ENCODE results near the gene SENP6. TPM values are rescaled to one million over a fixed set of nuclear protein-coding genes. Genes with fewer than 3 reads are reported as not detected.

Gene SENP6
- total and polyA plus RNA-seq, 7 experiments from 2014 or later: 51.7 to 132 (median 106) TPM

GRCh38 chr6:75620381-75621304 is 19.0 kb downstream of the SENP6 start:
- H3K36me3 ChIP-seq (ENCODE audit: control insufficient read depth in 2 of 3, insufficient read depth in 3 of 3, low read length in 3 of 3): peaks cover 0 to 19% (median 3%) of the 10 kb centered on the region in 3 experiments
- no peak for DNase-seq
- no peak overlapping the region for H3K4me3 ChIP-seq (ENCODE audit: low read length)
- Mint-ChIP-seq H3K36me3 (peaks cover 0 to 25% (median 19%) of the 10 kb centered on the region in 5 donors), H3K27ac (peak overlapping the region in 8 of 9 donors; percentile 16 to 81 (median 75)), H3K9me3 (no peaks in the 10 kb centered on the region), H3K4me3 (peak overlapping the region in 4 of 10 donors; percentile 38 to 56 (median 44)), H3K27me3 (no peaks in the 10 kb centered on the region), H3K4me1 (peaks cover 37 to 68% (median 61%) of the 10 kb centered on the region in 7 donors)
- no peak for ATAC-seq
- ChIA-PET CTCF (interaction anchor here (0.5 kb wide), 1 partner anchor 175 kb away, joined by 3 read pairs; no protein-coding TSS in a partner anchor), POLR2A (interaction anchor here (1.6 kb wide), 1 partner anchor 11 kb away, joined by 4 read pairs; no protein-coding TSS in a partner anchor)
- H3K27ac ChIP-seq (ENCODE audit: low read depth, low read length): no peak overlapping the region
- H3K9me3 ChIP-seq (ENCODE audit: control insufficient read depth in 2 of 3, low read length in 3 of 3): no peaks in the 10 kb centered on the region
- intact Hi-C loops (cut with micrococcal nuclease): loop anchor here in 1 of 2 donors (1.0 kb wide), 1 partner anchor 9 kb away; no protein-coding TSS in a partner anchor
- H3K27me3 ChIP-seq (ENCODE audit: control insufficient read depth in 2 of 2, insufficient read depth in 2 of 2, low read length in 2 of 2): no peaks in the 10 kb centered on the region
- H3K4me1 ChIP-seq (ENCODE audit: control insufficient read depth in 2 of 2, insufficient read depth in 2 of 2, low read length in 2 of 2): peaks cover 21 to 34% of the 10 kb centered on the region in 2 donors

- Mint-ChIP-seq H3K27me3 (no peaks in the 10 kb centered on the region), H3K27ac (peak overlapping the region in 7 of 9 donors; percentile 3 to 82 (median 41)), H3K9me3 (no peaks in the 10 kb centered on the region), H3K4me1 (peaks cover 34 to 62% (median 52%) of the 10 kb centered on the region in 7 donors), H3K4me3 (no peak overlapping the region), H3K36me3 (peaks cover 0 to 25% (median 19%) of the 10 kb centered on the region in 5 donors)
- peaks cover 0 to 20% (median 3%) of the 10 kb centered on the region in 3 experiments for H3K36me3 ChIP-seq (ENCODE audit: control insufficient read depth in 2 of 3, insufficient read depth in 3 of 3, low read length in 3 of 3)
- POLR2A ChIA-PET: no interaction called here
- H3K9me3 ChIP-seq (ENCODE audit: control insufficient read depth in 2 of 3, low read length in 3 of 3): no peaks in the 10 kb centered on the region
- CTCF ChIA-PET: no interaction called here
- H3K27me3 ChIP-seq (ENCODE audit: control insufficient read depth in 2 of 2, insufficient read depth in 2 of 2, low read length in 2 of 2): no peaks in the 10 kb centered on the region
- ATAC-seq: peak; percentile 46
- no peak overlapping the region for H3K27ac ChIP-seq (ENCODE audit: low read depth, low read length)
- H3K4me3 ChIP-seq (ENCODE audit: low read length): no peak overlapping the region
- intact Hi-C loops (cut with micrococcal nuclease): no loop called here
- no peak for DNase-seq
- H3K4me1 ChIP-seq (ENCODE audit: control insufficient read depth in 2 of 2, insufficient read depth in 2 of 2, low read length in 2 of 2): peaks cover 14 to 32% of the 10 kb centered on the region in 2 donors
Measured at GRCh38 chr6:75621846-75622245, 20.2 kb downstream of the SENP6 start.

GRCh38 chr6:75623491-75623890 is 21.8 kb downstream of the SENP6 start:
- Mint-ChIP-seq H3K4me3 (no peak overlapping the region), H3K27me3 (no peaks in the 10 kb centered on the region), H3K9me3 (no peaks in the 10 kb centered on the region), H3K4me1 (peaks cover 25 to 49% (median 37%) of the 10 kb centered on the region in 7 donors), H3K27ac (peak overlapping the region in 4 of 9 donors; percentile 7 to 43 (median 28)), H3K36me3 (peaks cover 0 to 19% (median 13%) of the 10 kb centered on the region in 5 donors)
- no peak for DNase-seq
- POLR2A ChIA-PET: no interaction called here
- peaks cover 11 to 24% of the 10 kb centered on the region in 2 donors for H3K4me1 ChIP-seq (ENCODE audit: control insufficient read depth in 2 of 2, insufficient read depth in 2 of 2, low read length in 2 of 2)
- H3K27me3 ChIP-seq (ENCODE audit: control insufficient read depth in 2 of 2, insufficient read depth in 2 of 2, low read length in 2 of 2): no peaks in the 10 kb centered on the region
- no peak overlapping the region for H3K4me3 ChIP-seq (ENCODE audit: low read length)
- no peak overlapping the region for H3K27ac ChIP-seq (ENCODE audit: low read depth, low read length)
- no peak for ATAC-seq
- no peaks in the 10 kb centered on the region for H3K9me3 ChIP-seq (ENCODE audit: control insufficient read depth in 2 of 3, low read length in 3 of 3)
- peaks cover 0 to 20% (median 3%) of the 10 kb centered on the region in 3 experiments for H3K36me3 ChIP-seq (ENCODE audit: control insufficient read depth in 2 of 3, insufficient read depth in 3 of 3, low read length in 3 of 3)
- CTCF ChIA-PET: no interaction called here
- intact Hi-C loops (cut with micrococcal nuclease): no loop called here

GRCh38 chr6:75624335-75624734 is 22.7 kb downstream of the SENP6 start:
- Histone ChIP-seq H3K36me3 (ENCODE audit: control insufficient read depth in 2 of 3, insufficient read depth in 3 of 3, low read length in 3 of 3) (peaks cover 0 to 20% (median 3%) of the 10 kb centered on the region in 3 experiments), H3K27ac (ENCODE audit: low read depth, low read length) (no peak overlapping the region), H3K9me3 (ENCODE audit: control insufficient read depth in 2 of 3, low read length in 3 of 3) (no peaks in the 10 kb centered on the region), H3K4me3 (ENCODE audit: low read length) (no peak overlapping the region), H3K4me1 (ENCODE audit: control insufficient read depth in 2 of 2, insufficient read depth in 2 of 2, low read length in 2 of 2) (peaks cover 7 to 16% of the 10 kb centered on the region in 2 donors), H3K27me3 (ENCODE audit: control insufficient read depth in 2 of 2, insufficient read depth in 2 of 2, low read length in 2 of 2) (no peaks in the 10 kb centered on the region)
- no peak overlapping the region for H3K27ac Mint-ChIP-seq
- no peaks in the 10 kb centered on the region for H3K27me3 Mint-ChIP-seq
- no peak for ATAC-seq
- peaks cover 18 to 41% (median 29%) of the 10 kb centered on the region in 7 donors for H3K4me1 Mint-ChIP-seq
- CTCF ChIA-PET: no interaction called here
- POLR2A ChIA-PET: no interaction called here
- no peak for DNase-seq
- no peaks in the 10 kb centered on the region for H3K9me3 Mint-ChIP-seq
- H3K36me3 Mint-ChIP-seq: peaks cover 0 to 17% (median 9%) of the 10 kb centered on the region in 5 donors
- intact Hi-C loops (cut with micrococcal nuclease): no loop called here
- no peak overlapping the region for H3K4me3 Mint-ChIP-seq

- H3K27me3 Mint-ChIP-seq: no peaks in the 10 kb centered on the region
- H3K27me3 ChIP-seq (ENCODE audit: control insufficient read depth in 2 of 2, insufficient read depth in 2 of 2, low read length in 2 of 2): no peaks in the 10 kb centered on the region
Measured at GRCh38 chr6:75624988-75625387, 23.3 kb downstream of the SENP6 start.

GRCh38 chr6:75626561-75626960 is 24.9 kb downstream of the SENP6 start:
- Mint-ChIP-seq H3K4me1 (peaks cover 2 to 29% (median 16%) of the 10 kb centered on the region in 7 donors), H3K9me3 (no peaks in the 10 kb centered on the region), H3K4me3 (no peak overlapping the region), H3K27me3 (no peaks in the 10 kb centered on the region), H3K36me3 (peaks cover 0 to 28% (median 10%) of the 10 kb centered on the region in 5 donors), H3K27ac (no peak overlapping the region)
- ChIA-PET POLR2A (no interaction called here), CTCF (no interaction called here)
- no peaks in the 10 kb centered on the region for H3K27me3 ChIP-seq (ENCODE audit: control insufficient read depth in 2 of 2, insufficient read depth in 2 of 2, low read length in 2 of 2)
- H3K9me3 ChIP-seq (ENCODE audit: control insufficient read depth in 2 of 3, low read length in 3 of 3): no peaks in the 10 kb centered on the region
- intact Hi-C loops (cut with micrococcal nuclease): no loop called here
- ATAC-seq: no peak
- no peak overlapping the region for H3K4me3 ChIP-seq (ENCODE audit: low read length)
- H3K36me3 ChIP-seq (ENCODE audit: control insufficient read depth in 2 of 3, insufficient read depth in 3 of 3, low read length in 3 of 3): peaks cover 0 to 20% (median 3%) of the 10 kb centered on the region in 3 experiments
- no peak for DNase-seq
- no peaks in the 10 kb centered on the region for H3K4me1 ChIP-seq (ENCODE audit: control insufficient read depth in 2 of 2, insufficient read depth in 2 of 2, low read length in 2 of 2)
- H3K27ac ChIP-seq (ENCODE audit: low read depth, low read length): no peak overlapping the region

More at GRCh38 chr6:75624988-75625387, 23.3 kb downstream of the SENP6 start:
- peaks cover 0 to 20% (median 3%) of the 10 kb centered on the region in 3 experiments for H3K36me3 ChIP-seq (ENCODE audit: control insufficient read depth in 2 of 3, insufficient read depth in 3 of 3, low read length in 3 of 3)
- no peak overlapping the region for H3K27ac ChIP-seq (ENCODE audit: low read depth, low read length)
- Mint-ChIP-seq H3K9me3 (no peaks in the 10 kb centered on the region), H3K4me3 (no peak overlapping the region), H3K27ac (no peak overlapping the region), H3K4me1 (peaks cover 16 to 34% (median 22%) of the 10 kb centered on the region in 7 donors), H3K36me3 (peaks cover 0 to 21% (median 9%) of the 10 kb centered on the region in 5 donors)
- no peak for DNase-seq
- POLR2A ChIA-PET: no interaction called here
- intact Hi-C loops (cut with micrococcal nuclease): no loop called here
- H3K4me3 ChIP-seq (ENCODE audit: low read length): no peak overlapping the region
- no peaks in the 10 kb centered on the region for H3K9me3 ChIP-seq (ENCODE audit: control insufficient read depth in 2 of 3, low read length in 3 of 3)
- CTCF ChIA-PET: no interaction called here
- H3K4me1 ChIP-seq (ENCODE audit: control insufficient read depth in 2 of 2, insufficient read depth in 2 of 2, low read length in 2 of 2): peaks cover 5 to 10% of the 10 kb centered on the region in 2 donors
- ATAC-seq: no peak
